Peyer's patch (tissue), 4 donors: ENCODE measurements around the gene ABCC4.

Source experiments
- CTCF ChIP-seq, 6 experiments: fragments of 450-650 bp in 4 of 6; fragments of 200-600 bp in 2 of 6; sonication (generic) in 1 of 6; IDR thresholded peaks; one replicate each; pipeline ENCODE4 v1.5.1; 2017 to 2019; ENCODE audit warnings: antibody characterized with exemption in 6 of 6, mild to moderate bottlenecking in 3 of 6, moderate library complexity in 1 of 6
- POLR2A ChIP-seq, 2 donors: fragments of 450-650 bp; IDR thresholded peaks; one replicate each; pipeline ENCODE4 v1.5.1; 2017; ENCODE audit warnings: antibody characterized with exemption in 2 of 2, mild to moderate bottlenecking in 2 of 2, moderate library complexity in 2 of 2

- TF ChIP-seq CTCF (IDR thresholded peaks at IDR 0.05) (no peak), POLR2A (IDR thresholded peaks at IDR 0.05) (no peak)
Observed at GRCh38 chr13:95279016-95279415, 22.2 kb downstream of the ABCC4 start.
